Hepatocyte (in vitro differentiated cells): ENCODE measurements around the gene TNNC2.

ENCODE experiments used
- EZH2 ChIP-seq: fragments of 200-600 bp; sonication (generic); IDR thresholded peaks from 2 replicates; pipeline ENCODE4 v1.6.1; 2016; ENCODE audit warnings: antibody characterized with exemption, mild to moderate bottlenecking, borderline replicate concordance
- TF ChIP-seq, protein P1 (sequence below): fragments of 200-600 bp; sonication (generic); IDR thresholded peaks from 2 replicates; pipeline ENCODE4 v1.5.1; 2016; ENCODE audit warnings: antibody characterized with exemption, mild to moderate bottlenecking; ENCODE audit not compliant: poor library complexity

DNA sequence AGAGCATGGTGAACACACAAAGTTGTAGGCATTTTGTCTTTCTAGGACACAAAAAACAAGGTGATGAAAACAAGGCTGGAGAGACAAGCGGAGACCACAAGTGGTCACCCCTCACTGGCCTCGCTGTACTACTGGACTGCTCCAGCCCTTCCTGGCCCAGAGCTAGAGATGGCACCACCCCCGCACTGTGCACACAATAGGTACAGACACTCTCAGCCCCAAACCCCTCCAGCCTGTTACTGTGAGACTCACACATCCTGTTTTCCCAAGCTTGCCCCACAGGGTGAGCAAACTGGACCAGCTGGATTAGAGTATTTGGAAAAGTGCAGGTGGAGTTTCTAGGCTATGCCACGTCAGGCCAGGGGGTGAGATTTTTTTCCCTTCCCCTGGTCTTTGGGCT is 45.5 kb upstream of the TNNC2 start:
- no peak for TF ChIP-seq EZH2
- TF ChIP-seq, protein P1, sequence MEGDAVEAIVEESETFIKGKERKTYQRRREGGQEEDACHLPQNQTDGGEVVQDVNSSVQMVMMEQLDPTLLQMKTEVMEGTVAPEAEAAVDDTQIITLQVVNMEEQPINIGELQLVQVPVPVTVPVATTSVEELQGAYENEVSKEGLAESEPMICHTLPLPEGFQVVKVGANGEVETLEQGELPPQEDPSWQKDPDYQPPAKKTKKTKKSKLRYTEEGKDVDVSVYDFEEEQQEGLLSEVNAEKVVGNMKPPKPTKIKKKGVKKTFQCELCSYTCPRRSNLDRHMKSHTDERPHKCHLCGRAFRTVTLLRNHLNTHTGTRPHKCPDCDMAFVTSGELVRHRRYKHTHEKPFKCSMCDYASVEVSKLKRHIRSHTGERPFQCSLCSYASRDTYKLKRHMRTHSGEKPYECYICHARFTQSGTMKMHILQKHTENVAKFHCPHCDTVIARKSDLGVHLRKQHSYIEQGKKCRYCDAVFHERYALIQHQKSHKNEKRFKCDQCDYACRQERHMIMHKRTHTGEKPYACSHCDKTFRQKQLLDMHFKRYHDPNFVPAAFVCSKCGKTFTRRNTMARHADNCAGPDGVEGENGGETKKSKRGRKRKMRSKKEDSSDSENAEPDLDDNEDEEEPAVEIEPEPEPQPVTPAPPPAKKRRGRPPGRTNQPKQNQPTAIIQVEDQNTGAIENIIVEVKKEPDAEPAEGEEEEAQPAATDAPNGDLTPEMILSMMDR: no peak
